Astrocyte of the spinal cord (primary cell): ENCODE data around the gene TEX53.
A peak's percentile ranks its signal among the peaks of the same experiment; 100 is the strongest.

Experiments used
- DNase-seq: peaks from one replicate; pipeline ENCODE4 v3.0.0; 2011; ENCODE audit warnings: low read depth, low spot score
- H3K4me3 ChIP-seq: 2 replicates; pipeline ENCODE4 v1.5.1; 2011; ENCODE audit warnings: low read depth, mild to moderate bottlenecking, low read length, moderate library complexity
- CTCF ChIP-seq: IDR thresholded peaks from 2 replicates; pipeline ENCODE4 v1.5.1; 2012; ENCODE audit warnings: low read depth, mild to moderate bottlenecking, low read length, inconsistent platforms
- in situ Hi-C: cut with HindIII; loops from 2 replicates; pipeline ENCODE4 v1.10.0; 2017; ENCODE audit warnings: low sequenced_read_pairs

The TEX53 gene

GRCh38 chr9:114613919-114614318, 43.7 kb downstream of the TEX53 start:
- no peak for TF ChIP-seq CTCF
- no peak for DNase-seq
- in situ Hi-C loops, result no loop called here
- H3K4me3 ChIP-seq, result no peak overlapping the region

- no peak for TF ChIP-seq CTCF
- no peak for DNase-seq
- in situ Hi-C loops, result no loop called here
- no peak overlapping the region for H3K4me3 ChIP-seq
Observed at GRCh38 chr9:114613087-114613486, 44.5 kb downstream of the TEX53 start.

GRCh38 chr9:114612272-114612923, 45.2 kb downstream of the TEX53 start:
- DNase-seq, result no peak
- peak overlapping the region; percentile 39 for H3K4me3 ChIP-seq
- TF ChIP-seq CTCF, result no peak
- in situ Hi-C loops, result no loop called here

GRCh38 chr9:114611516-114612271, 45.9 kb downstream of the TEX53 start:
- DNase-seq, result peak; percentile 53
- H3K4me3 ChIP-seq, result peak overlapping the region; percentile 39
- in situ Hi-C loops, result no loop called here
- TF ChIP-seq CTCF, result no peak

- no peak for DNase-seq
- no peak overlapping the region for H3K4me3 ChIP-seq
- in situ Hi-C loops, result no loop called here
- TF ChIP-seq CTCF, result no peak
Observed at GRCh38 chr9:114608525-114608796, 49.1 kb downstream of the TEX53 start.

- no peak for DNase-seq
- H3K4me3 ChIP-seq, result no peak overlapping the region
- no peak for TF ChIP-seq CTCF
- in situ Hi-C loops, result no loop called here
Observed at GRCh38 chr9:114607671-114608524, 49.7 kb downstream of the TEX53 start.
